CD8-positive, alpha-beta memory T cell (primary cell): ENCODE results near the gene GPD2. TPM values are rescaled to one million over a fixed set of nuclear protein-coding genes. Genes with fewer than 3 reads are reported as not detected.

ENCODE experiments used
- CTCF ChIA-PET: fragments of 350-600 bp; sonication (Branson Sonifier 250); formaldehyde crosslinking; loops from one replicate; lab custom pipeline; 2021; ENCODE audit warnings: antibody characterized with exemption; lab: Charles Lee
- POLR2A ChIA-PET: fragments of 350-600 bp; sonication (Branson Sonifier 250); formaldehyde crosslinking; loops from one replicate; lab custom pipeline; 2021; ENCODE audit warnings: antibody characterized with exemption; lab: Charles Lee
- DNase-seq, 5 donors: peaks; one replicate each; pipeline versions ENCODE4 v3.0.0 to v3.0.0-alpha.2; 2020 to 2022; ENCODE audit warnings: mixed read lengths in 1 of 5
- H3K27ac ChIP-seq: one replicate; pipeline ENCODE4 v1.7.0; 2013; ENCODE audit warnings: low read depth, mild to moderate bottlenecking, low read length, moderate library complexity
- H3K27me3 ChIP-seq: 2 replicates; pipeline ENCODE4 v1.7.0; 2013; ENCODE audit warnings: low read length, mild to moderate bottlenecking; ENCODE audit not compliant: insufficient read depth, poor library complexity, severe bottlenecking
- H3K36me3 ChIP-seq: 2 replicates; pipeline ENCODE4 v1.7.0; 2013; ENCODE audit warnings: mild to moderate bottlenecking, low read length, moderate library complexity; ENCODE audit not compliant: insufficient read depth
- H3K4me1 ChIP-seq: 2 replicates; pipeline ENCODE4 v1.7.0; 2013; ENCODE audit warnings: mild to moderate bottlenecking, low read length, moderate library complexity; ENCODE audit not compliant: insufficient read depth
- H3K4me3 ChIP-seq: 2 replicates; pipeline ENCODE4 v1.7.0; 2013; ENCODE audit warnings: mild to moderate bottlenecking, low read length
- H3K9me3 ChIP-seq: 2 replicates; pipeline ENCODE4 v1.7.0; 2013; ENCODE audit warnings: mild to moderate bottlenecking, low read length
- H3K27ac Mint-ChIP-seq, 8 donors: one replicate each; pipeline ENCODE4 v1.8.0; 2020 to 2021; ENCODE audit warnings: mixed read lengths in 8 of 8, mild to moderate bottlenecking in 6 of 8, inconsistent platforms in 3 of 8, moderate library complexity in 3 of 8
- H3K27me3 Mint-ChIP-seq, 2 donors: one replicate each; pipeline ENCODE4 v1.8.0; 2020 to 2021; ENCODE audit warnings: mixed read lengths in 2 of 2, mild to moderate bottlenecking in 1 of 2, moderate library complexity in 1 of 2
- H3K36me3 Mint-ChIP-seq, 3 donors: one replicate each; pipeline ENCODE4 v1.8.0; 2020 to 2021; ENCODE audit warnings: mixed read lengths in 3 of 3, inconsistent platforms in 1 of 3, mild to moderate bottlenecking in 1 of 3
- H3K4me1 Mint-ChIP-seq, 3 donors: one replicate each; pipeline ENCODE4 v1.8.0; 2020 to 2021; ENCODE audit warnings: mixed read lengths in 3 of 3, inconsistent platforms in 1 of 3, mild to moderate bottlenecking in 1 of 3
- H3K4me3 Mint-ChIP-seq, 7 donors: one replicate each; pipeline ENCODE4 v1.8.0; 2020 to 2021; ENCODE audit warnings: mixed read lengths in 7 of 7, mild to moderate bottlenecking in 6 of 7, moderate library complexity in 4 of 7, inconsistent platforms in 2 of 7
- H3K9me3 Mint-ChIP-seq, 5 donors: one replicate each; pipeline ENCODE4 v1.8.0; 2020 to 2022; ENCODE audit warnings: mixed read lengths in 5 of 5, mild to moderate bottlenecking in 3 of 5, moderate library complexity in 2 of 5, inconsistent platforms in 1 of 5
- polyA plus RNA-seq: library from polyadenylated mRNA; unstranded; fragments of 300-500 nt; fragmentation: Illumina TruSeq; gene quantifications from one replicate; pipeline ENCODE4 v1.2.3, GENCODE V29; 2021
- total RNA-seq, 2 experiments: library from RNA; stranded (reverse); gene quantifications; one replicate each; pipeline ENCODE4 v1.2.3, GENCODE V29; 2021

GPD2 gene
- total and polyA plus RNA-seq, 3 experiments from 2014 or later = 10.1 to 44.3 (median 38.9) TPM

DNA sequence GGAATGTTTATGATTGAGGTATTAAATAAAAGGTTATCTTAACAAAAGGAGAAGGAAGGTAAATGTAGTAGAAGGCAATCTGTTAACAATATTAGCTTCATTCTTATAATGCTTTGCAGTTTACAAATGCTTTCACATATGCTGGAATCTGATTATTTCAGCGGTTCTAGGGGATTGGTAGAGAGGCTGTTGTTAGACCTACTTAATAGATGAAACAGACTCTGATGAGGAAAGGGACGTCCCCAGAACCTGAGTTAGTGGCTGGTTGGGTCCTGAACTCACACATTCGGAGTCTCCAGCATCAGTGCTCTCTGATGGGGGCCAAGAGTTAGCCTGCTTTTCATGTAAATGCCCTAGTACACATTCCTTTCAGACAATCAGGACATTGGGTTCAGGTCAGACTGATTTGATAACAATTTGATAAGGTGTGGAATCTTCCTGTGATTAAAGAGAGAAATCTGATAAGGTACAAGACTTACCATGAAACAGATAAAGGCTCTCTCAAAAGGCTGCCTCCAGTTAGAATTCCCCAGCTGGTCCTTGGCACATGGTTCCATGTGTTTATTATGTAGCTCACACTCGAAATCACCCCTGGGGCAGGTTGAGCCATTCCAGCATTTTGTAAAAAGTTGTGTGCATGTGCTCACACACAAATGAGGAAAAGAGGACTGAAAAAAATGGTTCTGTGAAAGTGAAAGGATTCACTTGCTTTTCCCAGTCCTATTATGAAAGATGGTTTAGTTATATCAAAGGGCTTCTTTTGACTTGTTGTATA, 103.1 kb downstream of the GPD2 start:
- H3K27me3 Mint-ChIP-seq = no peaks in the 10 kb centered on the region
- Histone ChIP-seq H3K9me3 (no peaks in the 10 kb centered on the region), H3K27me3 (no peaks in the 10 kb centered on the region), H3K27ac (no peak overlapping the region), H3K4me1 (no peaks in the 10 kb centered on the region), H3K4me3 (no peak overlapping the region), H3K36me3 (no peaks in the 10 kb centered on the region)
- H3K4me1 Mint-ChIP-seq = peaks cover 0 to 8% (median 3%) of the 10 kb centered on the region in 3 donors
- no peak overlapping the region for H3K4me3 Mint-ChIP-seq
- ChIA-PET CTCF (no interaction called here), POLR2A (no interaction called here)
- peaks cover 0 to 20% (median 4%) of the 10 kb centered on the region in 3 donors for H3K36me3 Mint-ChIP-seq
- DNase-seq = no peak
- H3K27ac Mint-ChIP-seq = no peak overlapping the region
- no peaks in the 10 kb centered on the region for H3K9me3 Mint-ChIP-seq

DNA sequence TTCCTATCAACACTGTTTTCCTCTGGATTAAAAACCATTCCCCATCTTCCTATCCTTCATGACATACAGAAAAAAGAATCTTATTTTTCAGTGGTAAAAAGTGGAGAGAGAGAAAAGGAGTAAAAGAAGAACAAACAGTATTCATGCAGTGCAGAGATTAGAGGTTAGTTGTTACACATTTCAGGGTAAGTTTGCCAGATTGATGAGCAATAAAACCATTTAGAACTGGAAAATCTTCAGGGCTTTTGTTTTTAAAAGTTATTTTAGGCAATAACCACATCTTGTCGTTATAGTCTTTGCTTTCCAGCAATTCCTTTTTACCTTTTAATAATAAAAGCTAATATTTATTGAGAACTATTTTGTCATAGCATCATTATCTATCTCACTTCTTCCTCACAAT, 104.5 kb downstream of the GPD2 start:
- Histone ChIP-seq H3K36me3 (no peaks in the 10 kb centered on the region), H3K4me3 (no peak overlapping the region), H3K9me3 (no peaks in the 10 kb centered on the region), H3K27ac (no peak overlapping the region), H3K27me3 (no peaks in the 10 kb centered on the region), H3K4me1 (no peaks in the 10 kb centered on the region)
- peaks cover 3 to 19% (median 4%) of the 10 kb centered on the region in 3 donors for H3K36me3 Mint-ChIP-seq
- DNase-seq = no peak
- H3K27ac Mint-ChIP-seq = no peak overlapping the region
- POLR2A ChIA-PET = no interaction called here
- H3K27me3 Mint-ChIP-seq = no peaks in the 10 kb centered on the region
- CTCF ChIA-PET = no interaction called here
- H3K4me1 Mint-ChIP-seq = peaks cover 0 to 8% (median 3%) of the 10 kb centered on the region in 3 donors
- H3K9me3 Mint-ChIP-seq = no peaks in the 10 kb centered on the region
- H3K4me3 Mint-ChIP-seq = no peak overlapping the region

- Histone ChIP-seq H3K36me3 (no peaks in the 10 kb centered on the region), H3K4me3 (no peak overlapping the region), H3K27ac (no peak overlapping the region), H3K27me3 (no peaks in the 10 kb centered on the region), H3K4me1 (no peaks in the 10 kb centered on the region), H3K9me3 (no peaks in the 10 kb centered on the region)
- H3K9me3 Mint-ChIP-seq = no peaks in the 10 kb centered on the region
- no peak for DNase-seq
- POLR2A ChIA-PET = no interaction called here
- peak overlapping the region in 1 of 8 donors; percentile 5 for H3K27ac Mint-ChIP-seq
- H3K27me3 Mint-ChIP-seq = no peaks in the 10 kb centered on the region
- CTCF ChIA-PET = no interaction called here
- no peak overlapping the region for H3K4me3 Mint-ChIP-seq
- H3K36me3 Mint-ChIP-seq = peaks cover 3 to 19% (median 4%) of the 10 kb centered on the region in 3 donors
- H3K4me1 Mint-ChIP-seq = peaks cover 0 to 8% (median 3%) of the 10 kb centered on the region in 3 donors
These were observed 105.0 kb downstream of the GPD2 start for GRCh38 chr2:156541229-156541628.

GRCh38 chr2:156541706-156542105, 105.5 kb downstream of the GPD2 start:
- Histone ChIP-seq H3K9me3 (no peaks in the 10 kb centered on the region), H3K4me1 (no peaks in the 10 kb centered on the region), H3K27me3 (no peaks in the 10 kb centered on the region), H3K4me3 (no peak overlapping the region), H3K27ac (no peak overlapping the region), H3K36me3 (no peaks in the 10 kb centered on the region)
- no peak overlapping the region for H3K4me3 Mint-ChIP-seq
- DNase-seq = no peak
- peaks cover 3 to 19% (median 4%) of the 10 kb centered on the region in 3 donors for H3K36me3 Mint-ChIP-seq
- CTCF ChIA-PET = interaction anchor here (0.6 kb wide), 1 partner anchor 108 kb away, joined by 3 read pairs; no protein-coding TSS in a partner anchor
- POLR2A ChIA-PET = no interaction called here
- H3K9me3 Mint-ChIP-seq = no peaks in the 10 kb centered on the region
- H3K27me3 Mint-ChIP-seq = no peaks in the 10 kb centered on the region
- peaks cover 0 to 5% (median 3%) of the 10 kb centered on the region in 3 donors for H3K4me1 Mint-ChIP-seq
- H3K27ac Mint-ChIP-seq = no peak overlapping the region

- no peak for DNase-seq
- CTCF ChIA-PET = no interaction called here
- no peaks in the 10 kb centered on the region for H3K9me3 ChIP-seq
- no peaks in the 10 kb centered on the region for H3K36me3 ChIP-seq
- H3K9me3 Mint-ChIP-seq = no peaks in the 10 kb centered on the region
- POLR2A ChIA-PET = no interaction called here
- H3K27me3 ChIP-seq = no peaks in the 10 kb centered on the region
- no peaks in the 10 kb centered on the region for H3K27me3 Mint-ChIP-seq
- H3K4me3 ChIP-seq = no peak overlapping the region
- H3K4me1 ChIP-seq = no peaks in the 10 kb centered on the region
- no peaks in the 10 kb centered on the region for H3K4me1 Mint-ChIP-seq
- no peak overlapping the region for H3K27ac ChIP-seq
- peak overlapping the region in 1 of 8 donors; percentile 56 for H3K27ac Mint-ChIP-seq
- no peak overlapping the region for H3K4me3 Mint-ChIP-seq
- peaks cover 2 to 26% (median 8%) of the 10 kb centered on the region in 3 donors for H3K36me3 Mint-ChIP-seq
These were observed 112.2 kb downstream of the GPD2 start for GRCh38 chr2:156548413-156548812.

DNA sequence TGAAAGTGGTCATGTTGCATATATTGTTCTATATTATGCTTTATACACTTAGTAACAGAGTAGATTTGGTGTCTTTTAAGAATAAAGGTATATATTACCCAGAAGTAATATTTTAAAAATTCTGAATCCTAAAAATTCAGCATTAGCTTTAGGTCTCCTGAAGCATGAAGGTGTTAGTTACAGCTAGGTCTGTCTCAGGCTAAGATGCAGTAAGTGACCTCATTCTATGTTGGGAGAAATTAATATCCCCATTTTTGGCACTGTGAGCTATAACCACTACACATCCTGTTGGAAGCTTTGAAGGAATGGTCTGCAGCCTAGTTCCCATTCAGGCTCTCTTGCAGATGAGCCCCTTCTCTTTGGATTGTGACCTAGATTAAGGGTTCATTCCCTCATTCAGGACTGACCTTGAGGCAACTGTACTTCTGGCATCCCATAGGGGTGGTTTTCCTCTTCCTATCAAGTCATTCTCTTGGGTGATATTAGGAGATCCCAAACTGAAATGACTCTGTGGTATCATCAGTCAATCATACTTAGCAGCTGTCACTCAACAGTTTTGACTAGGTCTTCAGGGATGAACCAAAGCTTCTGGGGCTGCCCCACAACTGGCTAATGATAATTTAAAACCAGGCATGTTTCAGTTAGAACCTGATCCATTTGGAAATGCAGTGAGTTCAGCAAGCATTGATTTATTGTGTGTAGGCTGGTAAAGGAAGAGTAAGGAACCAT, 117.7 kb downstream of the GPD2 start:
- H3K27ac ChIP-seq = no peak overlapping the region
- no peaks in the 10 kb centered on the region for H3K27me3 ChIP-seq
- Mint-ChIP-seq H3K4me1 (no peaks in the 10 kb centered on the region), H3K4me3 (no peak overlapping the region), H3K27me3 (no peaks in the 10 kb centered on the region), H3K9me3 (no peaks in the 10 kb centered on the region), H3K36me3 (peaks cover 11 to 36% (median 14%) of the 10 kb centered on the region in 3 donors), H3K27ac (peak overlapping the region in 1 of 8 donors; percentile 31)
- H3K36me3 ChIP-seq = no peaks in the 10 kb centered on the region
- no peaks in the 10 kb centered on the region for H3K4me1 ChIP-seq
- ChIA-PET POLR2A (no interaction called here), CTCF (no interaction called here)
- no peak overlapping the region for H3K4me3 ChIP-seq
- DNase-seq = no peak
- no peaks in the 10 kb centered on the region for H3K9me3 ChIP-seq

GRCh38 chr2:156561326-156561725, 125.1 kb downstream of the GPD2 start:
- H3K27me3 Mint-ChIP-seq = no peaks in the 10 kb centered on the region
- no peaks in the 10 kb centered on the region for H3K4me1 ChIP-seq
- H3K27ac ChIP-seq = no peak overlapping the region
- ChIA-PET CTCF (interaction anchor here (1.2 kb wide), 1 partner anchor 9 kb away, joined by 4 read pairs; no protein-coding TSS in a partner anchor), POLR2A (no interaction called here)
- H3K4me1 Mint-ChIP-seq = peaks cover 2 to 20% (median 14%) of the 10 kb centered on the region in 3 donors
- no peak overlapping the region for H3K4me3 ChIP-seq
- no peaks in the 10 kb centered on the region for H3K36me3 ChIP-seq
- no peak for DNase-seq
- no peak overlapping the region for H3K4me3 Mint-ChIP-seq
- H3K27ac Mint-ChIP-seq = no peak overlapping the region
- H3K27me3 ChIP-seq = no peaks in the 10 kb centered on the region
- peaks cover 12 to 27% (median 21%) of the 10 kb centered on the region in 3 donors for H3K36me3 Mint-ChIP-seq
- no peaks in the 10 kb centered on the region for H3K9me3 Mint-ChIP-seq
- H3K9me3 ChIP-seq = no peaks in the 10 kb centered on the region

- H3K27me3 ChIP-seq = no peaks in the 10 kb centered on the region
- CTCF ChIA-PET = no interaction called here
- H3K4me1 ChIP-seq = no peaks in the 10 kb centered on the region
- DNase-seq = no peak
- no peaks in the 10 kb centered on the region for H3K27me3 Mint-ChIP-seq
- no peaks in the 10 kb centered on the region for H3K9me3 Mint-ChIP-seq
- no peaks in the 10 kb centered on the region for H3K36me3 ChIP-seq
- H3K27ac ChIP-seq = no peak overlapping the region
- POLR2A ChIA-PET = no interaction called here
- H3K27ac Mint-ChIP-seq = no peak overlapping the region
- no peak overlapping the region for H3K4me3 Mint-ChIP-seq
- no peaks in the 10 kb centered on the region for H3K9me3 ChIP-seq
- H3K4me3 ChIP-seq = no peak overlapping the region
- peaks cover 2 to 24% (median 19%) of the 10 kb centered on the region in 3 donors for H3K4me1 Mint-ChIP-seq
- peaks cover 12 to 24% (median 19%) of the 10 kb centered on the region in 3 donors for H3K36me3 Mint-ChIP-seq
These were observed 125.9 kb downstream of the GPD2 start for GRCh38 chr2:156562124-156562523.
